ENCODE data around the gene ENTPD7.
A peak's percentile ranks its signal among the peaks of the same experiment; 100 is the strongest.

Gene ENTPD7, protein sequence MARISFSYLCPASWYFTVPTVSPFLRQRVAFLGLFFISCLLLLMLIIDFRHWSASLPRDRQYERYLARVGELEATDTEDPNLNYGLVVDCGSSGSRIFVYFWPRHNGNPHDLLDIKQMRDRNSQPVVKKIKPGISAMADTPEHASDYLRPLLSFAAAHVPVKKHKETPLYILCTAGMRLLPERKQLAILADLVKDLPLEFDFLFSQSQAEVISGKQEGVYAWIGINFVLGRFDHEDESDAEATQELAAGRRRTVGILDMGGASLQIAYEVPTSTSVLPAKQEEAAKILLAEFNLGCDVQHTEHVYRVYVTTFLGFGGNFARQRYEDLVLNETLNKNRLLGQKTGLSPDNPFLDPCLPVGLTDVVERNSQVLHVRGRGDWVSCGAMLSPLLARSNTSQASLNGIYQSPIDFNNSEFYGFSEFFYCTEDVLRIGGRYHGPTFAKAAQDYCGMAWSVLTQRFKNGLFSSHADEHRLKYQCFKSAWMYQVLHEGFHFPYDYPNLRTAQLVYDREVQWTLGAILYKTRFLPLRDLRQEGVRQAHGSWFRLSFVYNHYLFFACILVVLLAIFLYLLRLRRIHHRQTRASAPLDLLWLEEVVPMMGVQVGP

DNA sequence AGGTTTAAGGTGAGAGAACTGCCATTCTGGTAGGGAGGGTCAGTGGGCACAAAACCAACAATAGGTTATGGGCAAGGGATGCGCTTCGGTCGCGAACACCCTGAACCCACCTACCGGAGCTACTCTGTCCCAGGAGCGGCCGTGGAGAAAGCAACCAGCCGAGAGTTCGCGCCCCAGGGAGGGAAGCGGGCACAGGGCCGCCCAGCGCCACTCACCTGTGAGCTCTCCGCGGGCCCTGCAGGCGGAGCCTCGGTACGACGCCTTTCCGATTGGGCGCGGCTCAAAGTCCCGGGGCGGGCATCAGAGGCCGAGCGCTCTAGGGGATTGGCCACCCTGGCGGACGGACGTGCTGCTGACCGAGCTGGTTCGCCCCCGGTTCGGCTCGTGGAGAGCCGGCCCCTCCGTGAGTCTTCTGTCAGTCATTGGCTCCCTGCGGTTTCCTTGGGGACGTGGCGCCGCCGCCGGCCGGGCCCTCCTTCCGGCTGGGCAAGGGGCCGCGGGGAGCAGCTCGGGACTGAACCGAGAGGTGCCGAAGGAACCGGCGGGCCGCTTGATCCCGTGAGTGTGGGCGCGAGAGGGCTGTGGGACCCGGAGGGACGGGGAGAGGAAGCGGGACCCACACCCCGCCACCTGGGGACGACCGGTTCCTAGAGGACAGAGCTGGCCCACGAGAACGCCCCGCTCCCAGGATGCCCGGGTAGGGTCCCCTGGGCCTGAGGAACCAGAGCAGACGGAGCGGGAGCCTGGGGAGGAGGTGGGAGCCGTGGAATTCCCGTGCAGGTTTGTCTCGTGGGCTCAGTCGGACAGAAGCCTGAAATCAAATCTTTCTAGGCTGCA, at the start of gene ENTPD7:
TSS of gene ENTPD7 (plus strand) at position 479 of the 837 bp plus-strand sequence. CDS start 448 bp downstream, outside the sequence.
- peak within 1 kb of the TSS; percentile 86 for H3K4me3 ChIP-seq (replicated peaks; ENCODE audit: low read depth, low read length)
- no peaks in the 10 kb centered on the region for H3K36me3 ChIP-seq (ENCODE audit: control insufficient read depth, insufficient read depth, low read length)
- H3K27me3 ChIP-seq (replicated peaks; ENCODE audit: control insufficient read depth, insufficient read depth, low read length) = no peaks in the 10 kb centered on the region
- TF ChIP-seq, protein P1, sequence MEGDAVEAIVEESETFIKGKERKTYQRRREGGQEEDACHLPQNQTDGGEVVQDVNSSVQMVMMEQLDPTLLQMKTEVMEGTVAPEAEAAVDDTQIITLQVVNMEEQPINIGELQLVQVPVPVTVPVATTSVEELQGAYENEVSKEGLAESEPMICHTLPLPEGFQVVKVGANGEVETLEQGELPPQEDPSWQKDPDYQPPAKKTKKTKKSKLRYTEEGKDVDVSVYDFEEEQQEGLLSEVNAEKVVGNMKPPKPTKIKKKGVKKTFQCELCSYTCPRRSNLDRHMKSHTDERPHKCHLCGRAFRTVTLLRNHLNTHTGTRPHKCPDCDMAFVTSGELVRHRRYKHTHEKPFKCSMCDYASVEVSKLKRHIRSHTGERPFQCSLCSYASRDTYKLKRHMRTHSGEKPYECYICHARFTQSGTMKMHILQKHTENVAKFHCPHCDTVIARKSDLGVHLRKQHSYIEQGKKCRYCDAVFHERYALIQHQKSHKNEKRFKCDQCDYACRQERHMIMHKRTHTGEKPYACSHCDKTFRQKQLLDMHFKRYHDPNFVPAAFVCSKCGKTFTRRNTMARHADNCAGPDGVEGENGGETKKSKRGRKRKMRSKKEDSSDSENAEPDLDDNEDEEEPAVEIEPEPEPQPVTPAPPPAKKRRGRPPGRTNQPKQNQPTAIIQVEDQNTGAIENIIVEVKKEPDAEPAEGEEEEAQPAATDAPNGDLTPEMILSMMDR (IDR thresholded peaks at IDR 0.05; ENCODE audit: insufficient read depth, low read length, poor library complexity, severe bottlenecking) = no peak
- peak; percentile 97 for DNase-seq (ENCODE audit: extremely low read depth, insufficient read length)

DNA sequence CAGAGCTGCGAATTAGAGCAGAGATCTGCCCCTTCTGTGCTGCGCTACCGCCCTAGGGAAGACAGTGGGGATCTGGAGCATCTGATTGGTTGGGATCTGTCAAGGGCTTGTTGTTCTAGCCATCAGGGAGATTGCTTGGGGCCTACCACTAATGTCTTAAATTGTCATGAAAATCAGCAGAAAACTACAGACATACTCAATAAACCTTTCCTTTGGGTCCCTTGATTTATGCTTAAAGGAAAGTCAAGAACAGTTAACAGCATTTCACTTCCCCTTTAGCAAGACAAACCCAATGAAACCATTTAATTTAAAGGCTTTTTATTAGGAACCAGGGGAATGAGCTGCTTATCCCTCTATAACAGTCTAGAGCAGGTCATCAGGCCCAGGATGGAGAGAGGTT, 49.1 kb upstream of the ENTPD7 start:
- DNase-seq (ENCODE audit: extremely low read depth, insufficient read length) = no peak
- Histone ChIP-seq H3K36me3 (ENCODE audit: control insufficient read depth, insufficient read depth, low read length) (peaks cover 13% of the 10 kb centered on the region), H3K27me3 (replicated peaks; ENCODE audit: control insufficient read depth, insufficient read depth, low read length) (no peaks in the 10 kb centered on the region), H3K4me3 (replicated peaks; ENCODE audit: low read depth, low read length) (no peak overlapping the region)
- TF ChIP-seq, protein P1 (IDR thresholded peaks at IDR 0.05; ENCODE audit: insufficient read depth, low read length, poor library complexity, severe bottlenecking) = no peak

DNA sequence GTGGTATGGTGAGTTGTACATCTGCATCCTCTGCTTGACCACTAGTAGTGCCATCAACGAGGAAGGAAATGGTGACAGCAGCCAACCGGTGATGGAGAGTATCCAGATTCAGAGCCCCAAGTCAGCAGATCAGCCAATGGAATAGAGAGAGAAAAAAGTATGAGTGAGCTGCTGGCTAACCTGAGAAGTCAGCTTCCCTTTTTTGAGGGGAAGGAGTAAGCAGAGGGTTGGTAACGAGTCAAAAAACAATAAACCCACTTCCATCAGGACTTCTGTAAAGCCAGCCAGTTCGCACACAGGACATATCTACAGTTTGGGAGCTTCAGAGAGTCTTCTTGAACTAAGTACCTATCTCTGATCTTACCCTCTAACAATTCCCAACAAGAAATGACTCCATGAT, 48.0 kb upstream of the ENTPD7 start:
- Histone ChIP-seq H3K27me3 (replicated peaks; ENCODE audit: control insufficient read depth, insufficient read depth, low read length) (no peaks in the 10 kb centered on the region), H3K36me3 (ENCODE audit: control insufficient read depth, insufficient read depth, low read length) (peaks cover 15% of the 10 kb centered on the region), H3K4me3 (replicated peaks; ENCODE audit: low read depth, low read length) (no peak overlapping the region)
- DNase-seq (ENCODE audit: extremely low read depth, insufficient read length) = no peak
- TF ChIP-seq, protein P1 (IDR thresholded peaks at IDR 0.05; ENCODE audit: insufficient read depth, low read length, poor library complexity, severe bottlenecking) = no peak

DNA sequence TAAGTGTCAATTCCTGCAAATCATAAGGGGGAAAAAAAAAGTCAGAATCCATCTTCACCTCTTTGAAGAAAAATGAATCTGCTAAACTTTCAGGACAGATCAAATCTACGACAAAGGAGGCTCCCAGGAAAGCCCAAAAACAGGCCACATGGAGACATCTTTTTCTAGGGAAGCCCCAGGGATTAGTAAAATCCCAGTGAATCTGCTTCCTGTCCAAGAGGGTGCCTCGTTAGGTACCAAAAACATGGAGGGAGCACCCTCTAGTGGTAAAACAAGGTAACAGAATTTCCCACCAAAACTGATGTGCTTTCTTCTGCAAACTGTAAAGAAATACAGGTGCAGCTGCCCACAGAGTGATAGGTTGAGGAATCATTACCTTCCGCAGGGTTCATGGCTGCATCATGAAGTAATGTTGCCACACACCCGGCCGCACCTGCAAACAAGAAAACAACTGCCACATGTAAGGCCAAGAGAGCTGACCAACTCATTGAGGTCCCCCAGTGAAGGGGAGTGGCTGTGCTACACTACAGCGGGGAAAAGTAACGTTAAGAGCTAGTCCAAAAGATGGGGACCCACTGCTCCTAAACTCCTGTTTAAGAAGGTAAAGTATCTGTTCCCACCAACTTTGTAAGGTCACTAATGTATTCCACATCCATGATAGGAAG, 47.0 kb upstream of the ENTPD7 start:
- Histone ChIP-seq H3K4me3 (replicated peaks; ENCODE audit: low read depth, low read length) (no peak overlapping the region), H3K27me3 (replicated peaks; ENCODE audit: control insufficient read depth, insufficient read depth, low read length) (no peaks in the 10 kb centered on the region), H3K36me3 (ENCODE audit: control insufficient read depth, insufficient read depth, low read length) (peaks cover 15% of the 10 kb centered on the region)
- no peak for DNase-seq (ENCODE audit: extremely low read depth, insufficient read length)
- TF ChIP-seq, protein P1 (IDR thresholded peaks at IDR 0.05; ENCODE audit: insufficient read depth, low read length, poor library complexity, severe bottlenecking) = peak; percentile 73

DNA sequence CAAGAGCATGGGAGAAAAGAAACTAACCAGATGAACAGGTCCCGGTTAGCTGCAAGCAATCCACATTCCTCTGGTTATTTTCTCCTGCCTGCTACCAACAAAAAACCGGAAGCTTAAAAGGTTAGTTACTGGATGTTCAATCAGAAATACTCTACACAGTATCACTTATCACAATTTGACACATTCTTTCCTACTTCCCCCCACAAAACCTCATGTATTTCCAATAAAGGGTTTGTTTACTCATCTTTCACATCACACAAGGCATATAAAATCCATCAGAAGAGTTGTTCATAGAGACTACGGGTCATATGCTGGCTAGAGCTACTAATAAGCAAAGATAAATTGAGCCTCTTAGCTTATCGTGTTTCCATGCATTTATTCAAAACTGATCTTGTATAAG, 43.9 kb upstream of the ENTPD7 start:
- no peaks in the 10 kb centered on the region for H3K27me3 ChIP-seq (replicated peaks; ENCODE audit: control insufficient read depth, insufficient read depth, low read length)
- DNase-seq (ENCODE audit: extremely low read depth, insufficient read length) = no peak
- peaks cover 11% of the 10 kb centered on the region for H3K36me3 ChIP-seq (ENCODE audit: control insufficient read depth, insufficient read depth, low read length)
- H3K4me3 ChIP-seq (replicated peaks; ENCODE audit: low read depth, low read length) = no peak overlapping the region
- TF ChIP-seq, protein P1 (IDR thresholded peaks at IDR 0.05; ENCODE audit: insufficient read depth, low read length, poor library complexity, severe bottlenecking) = no peak
